HL-60 (cell line): ENCODE measurements around the gene BRAT1.

Experiments
- DNase-seq, 2 experiments: peaks; one replicate each; pipeline ENCODE4 v3.0.0-alpha.2; 2010 to 2020; ENCODE audit warnings: low read depth in 1 of 2, low spot score in 1 of 2
- H3K27ac ChIP-seq: fragments of 250-450 bp; sonication (Bioruptor Pico); replicated peaks from 2 replicates; pipeline ENCODE4 v1.5.1; 2020; ENCODE audit warnings: mild to moderate bottlenecking, moderate library complexity
- H3K27me3 ChIP-seq: fragments of 250-450 bp; sonication (Bioruptor Pico); 2 replicates; pipeline ENCODE4 v1.5.1; 2021; ENCODE audit warnings: mild to moderate bottlenecking, moderate library complexity; ENCODE audit not compliant: insufficient read depth, poor library complexity, severe bottlenecking
- H3K4me3 ChIP-seq: replicated peaks from 2 replicates; pipeline ENCODE4 v1.5.1; 2011; ENCODE audit warnings: mild to moderate bottlenecking, control low read depth, low read length; ENCODE audit not compliant: insufficient read depth
- GABPA ChIP-seq: IDR thresholded peaks from 2 replicates; pipeline ENCODE4 v1.6.1; 2012; ENCODE audit warnings: low read depth
- POLR2AphosphoS5 ChIP-seq: IDR thresholded peaks from 2 replicates; pipeline ENCODE4 v1.6.1; 2012; ENCODE audit warnings: low read depth
- SPI1 ChIP-seq: IDR thresholded peaks from 2 replicates; pipeline ENCODE4 v1.6.1; 2012; ENCODE audit warnings: low read depth, mild to moderate bottlenecking, borderline replicate concordance
- TF ChIP-seq, protein P1 (sequence below): IDR thresholded peaks from 2 replicates; pipeline ENCODE4 v1.6.1; 2012; ENCODE audit warnings: low read depth; ENCODE audit not compliant: insufficient replicate concordance
- TF ChIP-seq, protein P2 (sequence below): IDR thresholded peaks from one replicate; pipeline ENCODE4 v1.5.1; 2011; ENCODE audit warnings: low read length, control low read depth, inconsistent platforms; ENCODE audit not compliant: insufficient read depth

Gene BRAT1

GRCh38 chr7:2570021-2570420, 14.7 kb upstream of the BRAT1 start:
- DNase-seq = no peak
- TF ChIP-seq, protein P1, sequence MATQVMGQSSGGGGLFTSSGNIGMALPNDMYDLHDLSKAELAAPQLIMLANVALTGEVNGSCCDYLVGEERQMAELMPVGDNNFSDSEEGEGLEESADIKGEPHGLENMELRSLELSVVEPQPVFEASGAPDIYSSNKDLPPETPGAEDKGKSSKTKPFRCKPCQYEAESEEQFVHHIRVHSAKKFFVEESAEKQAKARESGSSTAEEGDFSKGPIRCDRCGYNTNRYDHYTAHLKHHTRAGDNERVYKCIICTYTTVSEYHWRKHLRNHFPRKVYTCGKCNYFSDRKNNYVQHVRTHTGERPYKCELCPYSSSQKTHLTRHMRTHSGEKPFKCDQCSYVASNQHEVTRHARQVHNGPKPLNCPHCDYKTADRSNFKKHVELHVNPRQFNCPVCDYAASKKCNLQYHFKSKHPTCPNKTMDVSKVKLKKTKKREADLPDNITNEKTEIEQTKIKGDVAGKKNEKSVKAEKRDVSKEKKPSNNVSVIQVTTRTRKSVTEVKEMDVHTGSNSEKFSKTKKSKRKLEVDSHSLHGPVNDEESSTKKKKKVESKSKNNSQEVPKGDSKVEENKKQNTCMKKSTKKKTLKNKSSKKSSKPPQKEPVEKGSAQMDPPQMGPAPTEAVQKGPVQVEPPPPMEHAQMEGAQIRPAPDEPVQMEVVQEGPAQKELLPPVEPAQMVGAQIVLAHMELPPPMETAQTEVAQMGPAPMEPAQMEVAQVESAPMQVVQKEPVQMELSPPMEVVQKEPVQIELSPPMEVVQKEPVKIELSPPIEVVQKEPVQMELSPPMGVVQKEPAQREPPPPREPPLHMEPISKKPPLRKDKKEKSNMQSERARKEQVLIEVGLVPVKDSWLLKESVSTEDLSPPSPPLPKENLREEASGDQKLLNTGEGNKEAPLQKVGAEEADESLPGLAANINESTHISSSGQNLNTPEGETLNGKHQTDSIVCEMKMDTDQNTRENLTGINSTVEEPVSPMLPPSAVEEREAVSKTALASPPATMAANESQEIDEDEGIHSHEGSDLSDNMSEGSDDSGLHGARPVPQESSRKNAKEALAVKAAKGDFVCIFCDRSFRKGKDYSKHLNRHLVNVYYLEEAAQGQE = no peak
- TF ChIP-seq, protein P2, sequence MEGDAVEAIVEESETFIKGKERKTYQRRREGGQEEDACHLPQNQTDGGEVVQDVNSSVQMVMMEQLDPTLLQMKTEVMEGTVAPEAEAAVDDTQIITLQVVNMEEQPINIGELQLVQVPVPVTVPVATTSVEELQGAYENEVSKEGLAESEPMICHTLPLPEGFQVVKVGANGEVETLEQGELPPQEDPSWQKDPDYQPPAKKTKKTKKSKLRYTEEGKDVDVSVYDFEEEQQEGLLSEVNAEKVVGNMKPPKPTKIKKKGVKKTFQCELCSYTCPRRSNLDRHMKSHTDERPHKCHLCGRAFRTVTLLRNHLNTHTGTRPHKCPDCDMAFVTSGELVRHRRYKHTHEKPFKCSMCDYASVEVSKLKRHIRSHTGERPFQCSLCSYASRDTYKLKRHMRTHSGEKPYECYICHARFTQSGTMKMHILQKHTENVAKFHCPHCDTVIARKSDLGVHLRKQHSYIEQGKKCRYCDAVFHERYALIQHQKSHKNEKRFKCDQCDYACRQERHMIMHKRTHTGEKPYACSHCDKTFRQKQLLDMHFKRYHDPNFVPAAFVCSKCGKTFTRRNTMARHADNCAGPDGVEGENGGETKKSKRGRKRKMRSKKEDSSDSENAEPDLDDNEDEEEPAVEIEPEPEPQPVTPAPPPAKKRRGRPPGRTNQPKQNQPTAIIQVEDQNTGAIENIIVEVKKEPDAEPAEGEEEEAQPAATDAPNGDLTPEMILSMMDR = no peak
- no peak for TF ChIP-seq POLR2AphosphoS5
- TF ChIP-seq GABPA = no peak
- no peak for TF ChIP-seq SPI1
- Histone ChIP-seq H3K27me3 (no peaks in the 10 kb centered on the region), H3K4me3 (no peak overlapping the region), H3K27ac (no peak overlapping the region)

DNA sequence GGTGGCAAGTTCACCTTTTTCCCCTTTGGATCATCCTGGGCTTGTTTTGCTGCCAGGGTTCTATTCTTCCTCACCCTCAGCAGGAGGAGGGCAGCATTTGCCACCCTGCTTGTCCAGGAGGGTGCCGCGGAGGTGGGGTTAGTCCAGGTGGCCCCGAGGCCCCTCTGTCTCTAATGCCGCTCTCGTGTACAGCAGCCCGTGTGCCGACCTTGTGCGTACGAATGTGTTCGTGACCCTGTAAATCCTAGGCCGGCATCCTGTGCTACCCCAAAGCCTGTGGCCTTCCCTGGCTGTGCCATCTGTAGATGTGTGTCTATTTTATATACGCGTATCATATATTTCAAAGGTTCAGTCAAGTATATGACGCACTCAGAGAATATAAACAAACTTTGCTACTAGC, 14.1 kb upstream of the BRAT1 start:
- TF ChIP-seq, protein P2 = no peak
- TF ChIP-seq GABPA = no peak
- no peak for TF ChIP-seq SPI1
- TF ChIP-seq POLR2AphosphoS5 = no peak
- TF ChIP-seq, protein P1 = no peak
- DNase-seq = no peak
- Histone ChIP-seq H3K27ac (no peak overlapping the region), H3K27me3 (no peaks in the 10 kb centered on the region), H3K4me3 (no peak overlapping the region)

DNA sequence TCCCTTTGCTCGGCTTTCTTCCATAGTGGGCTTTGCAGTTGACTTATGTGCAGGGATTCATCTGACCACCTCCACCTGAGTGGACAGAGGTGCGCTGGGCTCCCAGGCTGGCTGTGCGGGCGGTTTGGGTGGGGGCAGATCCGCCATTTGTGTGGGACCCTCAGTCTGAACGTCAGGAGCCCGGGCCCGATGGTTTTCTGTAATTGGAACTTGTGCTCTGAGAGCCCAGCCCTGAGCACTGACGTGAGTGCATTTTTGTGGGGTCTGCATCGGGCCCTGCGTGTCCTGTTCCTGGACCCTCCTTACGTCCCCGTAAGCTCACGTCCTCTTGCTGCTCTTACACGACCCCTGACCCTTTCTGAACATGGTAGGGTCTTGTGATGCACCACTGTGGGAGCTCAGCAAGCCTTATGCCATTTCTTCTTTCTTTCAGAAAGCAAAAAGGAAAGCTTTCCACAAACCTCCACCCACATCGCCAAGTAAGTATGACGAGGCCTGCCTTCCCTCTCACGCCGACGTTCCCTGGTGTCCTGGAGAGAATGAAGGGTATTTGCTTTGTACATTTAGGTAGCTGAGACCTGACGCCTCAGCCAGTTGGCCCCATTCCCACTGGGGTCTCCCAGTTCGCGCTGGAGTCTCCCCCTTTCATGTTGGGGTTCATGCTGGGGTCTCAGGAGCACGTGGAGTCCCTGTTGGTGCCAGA, 13.3 kb upstream of the BRAT1 start:
- no peaks in the 10 kb centered on the region for H3K27me3 ChIP-seq
- no peak for DNase-seq
- H3K4me3 ChIP-seq = no peak overlapping the region
- H3K27ac ChIP-seq = no peak overlapping the region
- TF ChIP-seq, protein P1 = no peak
- no peak for TF ChIP-seq GABPA
- TF ChIP-seq SPI1 = no peak
- no peak for TF ChIP-seq POLR2AphosphoS5
- TF ChIP-seq, protein P2 = no peak
